GM19463 (cell line): ENCODE measurements around the gene ZSCAN30.

ENCODE experiments used
- ATAC-seq: cut with Tn5 transposase; IDR thresholded peaks from one replicate; pipeline ENCODE4 v1.9.1; 2021; ENCODE audit warnings: mild to moderate bottlenecking, moderate library complexity; ENCODE audit not compliant: unreplicated experiment

ZSCAN30 gene

DNA sequence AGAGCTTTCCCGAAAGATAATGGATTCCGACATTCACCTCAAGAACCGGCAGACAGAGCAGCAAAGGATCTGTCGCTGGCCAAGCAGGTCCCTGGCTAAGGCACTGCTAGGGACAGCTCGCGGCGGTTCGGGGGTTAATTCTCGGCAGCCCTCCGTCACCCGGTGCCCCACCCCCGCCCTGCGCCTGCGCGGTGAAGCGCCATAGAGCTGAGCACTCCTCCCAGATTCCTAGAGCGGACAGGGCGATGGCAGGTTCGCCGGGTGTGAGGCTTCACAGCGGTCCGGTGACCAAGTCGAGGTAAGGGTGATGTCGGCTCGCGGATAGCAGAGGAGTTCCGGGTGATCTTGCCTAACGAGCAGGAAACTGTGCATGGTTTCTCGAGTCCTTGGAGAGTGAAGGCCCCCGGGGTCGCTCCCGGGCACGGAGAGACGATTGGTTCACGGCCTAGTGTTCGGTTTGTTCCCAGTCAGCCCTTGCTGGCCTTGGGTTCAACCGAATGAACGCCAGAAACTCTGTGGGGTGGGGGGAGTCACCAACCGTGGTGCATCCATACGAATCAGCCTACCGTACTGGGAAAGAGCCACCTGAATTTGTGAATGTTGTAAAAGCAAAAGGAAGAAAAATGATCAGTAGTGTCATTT, at the start of gene ZSCAN30:
Gene ZSCAN30, minus strand, starts transcription at position 136 of the 642 bp plus-strand sequence. CDS start 25,877 bp downstream, outside the sequence.
- ATAC-seq = peak; percentile 94

DNA sequence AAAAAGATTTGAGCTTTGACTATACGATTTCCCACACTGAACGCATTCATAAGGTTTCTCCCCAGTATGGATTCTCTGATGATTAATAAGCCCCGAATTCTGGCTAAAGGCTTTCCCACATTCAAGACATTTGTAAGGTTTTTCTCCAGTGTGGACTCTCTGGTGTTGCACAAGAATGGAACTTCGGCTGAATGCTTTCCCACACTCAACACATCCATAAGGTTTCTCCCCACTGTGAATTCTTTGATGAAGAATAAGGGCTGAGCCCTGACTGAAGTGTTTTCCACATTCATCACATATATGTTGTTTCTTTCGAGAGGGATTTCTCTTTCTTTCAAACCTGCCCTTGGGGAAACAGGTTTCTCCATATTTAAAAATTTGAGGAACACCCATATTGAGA, 47.3 kb upstream of the ZSCAN30 start:
- ATAC-seq = no peak

DNA sequence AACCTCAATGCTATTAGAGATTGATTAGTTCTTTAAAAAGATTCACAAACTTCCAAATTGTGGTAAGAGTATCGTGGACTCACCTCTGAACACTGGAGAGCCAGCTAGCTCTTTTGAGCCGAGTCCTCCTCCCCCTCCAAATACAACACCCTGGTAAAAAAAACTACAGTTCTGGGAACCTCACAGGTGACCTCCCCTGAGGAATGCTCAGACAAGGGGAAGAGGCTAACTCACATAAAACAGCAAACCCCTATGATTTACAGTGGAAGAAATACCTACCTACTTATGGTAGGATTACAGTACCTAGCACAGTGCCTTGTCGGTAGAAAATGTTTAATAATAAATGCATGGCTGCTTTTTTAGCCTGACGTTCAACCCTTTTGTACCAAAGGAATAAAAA, 45.8 kb upstream of the ZSCAN30 start:
- ATAC-seq = no peak

DNA sequence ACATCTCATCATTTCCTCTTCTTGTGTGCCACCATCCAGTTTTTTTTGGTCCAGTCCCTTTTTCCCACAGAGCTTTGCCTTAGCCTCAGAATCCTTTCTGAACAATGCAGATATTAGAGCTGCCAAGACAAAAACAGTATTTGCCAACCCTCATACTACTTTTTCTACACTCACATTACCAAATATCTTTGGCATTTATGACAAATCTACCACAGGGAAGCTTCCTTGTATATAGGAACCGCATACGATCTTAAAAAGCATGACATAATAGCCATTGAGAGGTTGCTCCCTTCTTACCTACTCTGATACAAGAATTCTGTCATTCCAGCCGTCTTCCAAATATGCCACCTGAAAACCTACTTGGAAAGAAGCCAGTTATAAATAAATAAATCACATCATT, 44.8 kb upstream of the ZSCAN30 start:
- ATAC-seq = no peak

DNA sequence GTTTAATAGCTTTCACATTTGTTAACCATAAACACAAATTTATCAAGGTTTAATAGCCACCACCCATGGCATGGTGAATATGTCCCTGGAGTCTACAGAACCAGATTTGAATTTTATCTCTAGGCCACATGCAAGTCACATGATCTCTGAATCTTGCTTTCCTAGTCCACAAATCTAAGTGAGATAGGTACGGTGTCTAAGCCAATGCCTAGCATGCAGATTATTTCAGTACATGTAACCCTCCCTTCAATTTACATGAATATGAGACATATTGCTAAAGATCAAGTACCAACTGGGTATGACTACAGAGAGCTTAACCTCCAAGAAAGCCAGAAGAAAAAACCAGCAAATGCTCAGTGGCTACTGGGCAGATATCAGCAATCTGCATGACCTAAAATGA, 44.2 kb upstream of the ZSCAN30 start:
- no peak for ATAC-seq

DNA sequence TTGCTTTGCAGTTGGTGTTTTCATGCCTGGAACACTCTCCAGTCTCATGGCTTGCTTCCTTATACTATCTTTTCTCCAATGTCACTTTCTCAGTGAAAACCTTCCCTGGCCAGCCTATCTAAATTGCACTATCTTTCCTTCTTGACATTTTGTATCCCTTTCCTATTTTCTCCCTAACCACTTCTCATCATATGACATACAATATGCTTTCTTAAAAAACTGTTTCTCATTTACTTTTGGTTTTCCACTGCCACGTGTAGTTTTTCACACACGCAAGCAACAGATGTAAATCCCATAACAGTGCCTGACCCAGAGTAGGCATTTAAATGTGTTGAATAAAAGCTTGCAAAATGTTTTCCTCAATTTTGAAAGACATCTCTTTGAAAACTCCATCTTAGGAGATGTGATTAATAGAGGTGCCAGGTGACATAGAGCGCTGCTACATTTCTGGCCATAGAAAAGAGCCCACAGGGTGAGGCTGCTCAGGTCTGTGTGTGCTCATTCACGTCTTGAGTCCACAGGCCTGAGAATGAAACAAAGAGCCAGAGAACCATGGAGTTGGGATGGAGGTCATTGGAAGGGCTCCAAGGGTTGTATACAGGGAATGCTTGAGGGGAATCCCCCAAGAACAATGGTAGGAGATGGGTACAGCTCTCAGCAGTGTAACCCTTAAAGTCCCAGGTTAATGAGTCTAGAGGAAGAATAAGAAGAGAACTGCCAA, 41.5 kb upstream of the ZSCAN30 start:
- no peak for ATAC-seq

DNA sequence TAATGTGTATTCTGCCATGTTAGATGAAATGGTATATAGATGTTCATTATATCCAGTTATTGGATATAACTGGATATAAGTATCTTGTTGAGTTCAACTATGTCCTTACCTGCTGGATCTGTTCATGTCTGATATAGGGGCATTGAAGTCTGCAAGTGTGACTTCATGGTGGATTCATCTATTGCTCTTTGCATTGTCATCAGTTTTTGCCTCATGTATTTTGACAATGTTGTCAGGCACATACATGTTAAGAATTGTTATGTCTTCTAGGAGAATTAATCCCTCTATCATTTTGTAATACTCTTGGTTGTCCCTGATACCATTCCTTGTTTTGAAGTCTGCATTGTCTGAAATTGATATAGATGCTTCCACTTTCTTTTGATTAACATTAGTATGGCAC, 38.8 kb upstream of the ZSCAN30 start:
- ATAC-seq = no peak

DNA sequence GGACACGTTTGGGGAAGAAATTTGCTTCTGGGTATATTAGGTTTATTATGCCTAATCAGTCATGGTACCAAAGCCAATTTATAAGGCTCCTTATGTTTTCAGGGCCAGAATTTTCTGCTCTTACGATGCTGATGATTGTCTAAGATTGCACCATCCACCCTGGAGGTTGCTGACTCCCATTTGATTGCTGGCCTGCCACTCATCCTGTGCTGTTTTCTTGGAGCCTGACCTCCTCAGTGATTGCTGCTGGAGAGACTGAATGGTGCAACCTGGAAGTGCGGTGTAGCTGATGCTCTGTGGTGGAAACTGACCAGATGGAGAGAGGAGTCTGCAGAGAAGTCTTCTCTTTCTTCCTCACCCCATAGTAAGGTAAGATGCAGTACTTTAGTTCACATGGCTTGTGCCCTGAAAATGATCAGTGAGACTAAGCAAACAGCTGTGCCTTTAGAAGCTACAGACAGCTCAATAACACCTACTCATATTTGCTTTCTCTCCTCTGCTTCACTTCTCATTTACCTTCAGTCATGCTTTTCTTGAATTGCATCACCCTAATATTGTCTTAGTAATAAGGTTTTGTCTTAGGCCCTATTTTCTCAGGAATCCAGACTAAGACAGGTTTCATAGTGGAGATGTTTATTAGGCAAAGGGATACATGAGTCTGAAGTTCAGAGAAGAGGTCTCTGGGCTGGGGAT, 36.8 kb upstream of the ZSCAN30 start:
- ATAC-seq = no peak

DNA sequence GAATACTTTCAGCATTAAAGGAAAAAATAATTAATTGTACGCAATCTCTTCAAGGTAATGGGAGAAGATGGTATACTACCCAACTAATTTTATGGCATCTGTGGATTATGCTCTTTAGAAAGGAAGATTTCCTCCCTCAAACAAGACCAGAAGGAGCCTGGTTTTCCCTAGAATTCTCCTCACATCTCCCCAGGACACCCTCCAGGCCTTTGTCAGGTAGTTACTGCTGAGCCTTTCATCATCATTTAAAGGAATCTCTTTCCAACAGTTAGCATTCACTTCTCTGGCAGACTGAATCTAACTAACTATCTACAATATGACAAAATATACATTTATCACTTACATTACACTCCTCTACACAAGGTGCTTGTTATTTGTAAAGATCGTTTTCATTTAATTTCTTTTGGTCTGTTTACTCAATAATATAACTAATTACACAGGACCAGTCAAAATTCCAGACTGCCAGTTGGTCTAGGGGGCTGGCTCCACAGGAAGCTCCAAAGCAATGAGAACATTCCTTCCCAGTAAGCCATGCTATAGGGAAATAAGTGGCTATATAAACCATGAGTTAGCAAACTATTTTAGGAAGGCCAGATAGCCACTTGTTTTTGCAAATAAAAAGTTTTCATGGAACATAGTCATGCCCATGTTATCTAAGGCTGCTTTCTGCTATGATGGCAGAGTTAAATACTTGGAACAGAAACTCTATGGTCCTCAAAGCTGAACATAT, 35.1 kb upstream of the ZSCAN30 start:
- no peak for ATAC-seq

DNA sequence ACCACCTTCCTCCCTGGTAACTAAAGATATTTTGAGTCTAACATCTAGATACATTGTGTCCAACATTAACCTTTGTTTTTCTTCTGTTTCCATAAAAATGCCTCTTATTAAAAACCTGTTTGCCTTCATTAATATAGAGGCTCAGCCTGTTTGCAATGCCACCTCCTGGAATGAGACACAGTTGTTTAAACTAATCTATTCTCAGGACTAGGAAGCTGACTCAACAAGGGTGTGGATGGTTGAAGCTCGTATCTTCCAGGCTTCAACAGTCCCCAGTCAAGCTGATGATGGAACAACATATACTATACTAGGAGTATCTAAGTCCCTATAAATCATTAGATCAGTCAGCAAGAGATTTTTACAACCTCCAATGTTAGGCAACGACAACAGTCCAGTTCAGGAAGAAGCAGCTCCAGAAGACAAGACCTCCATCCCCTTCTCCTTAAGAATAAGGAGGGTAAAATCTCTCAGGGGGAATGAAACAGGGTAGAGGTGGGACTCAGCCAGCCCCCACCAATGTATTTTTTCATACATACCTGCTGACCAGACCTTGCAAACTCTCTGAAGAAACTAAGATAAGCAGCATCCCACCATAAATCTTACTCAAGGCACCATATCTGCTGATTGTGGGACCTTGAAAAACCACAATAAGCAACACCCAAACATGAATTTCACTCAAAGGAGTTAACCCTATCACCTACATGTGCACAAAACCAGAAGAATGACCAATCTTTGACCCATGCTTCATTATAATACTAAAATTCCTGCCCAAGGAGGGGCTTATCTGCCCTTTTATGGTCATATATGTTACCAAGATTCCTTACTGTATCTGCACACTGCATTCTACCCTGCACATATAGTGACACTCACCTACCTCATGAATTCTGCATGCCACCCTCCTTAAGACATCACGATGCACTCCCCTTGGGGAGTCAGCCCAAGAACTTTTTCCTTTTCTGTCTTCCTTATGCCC, 32.7 kb upstream of the ZSCAN30 start:
- no peak for ATAC-seq

DNA sequence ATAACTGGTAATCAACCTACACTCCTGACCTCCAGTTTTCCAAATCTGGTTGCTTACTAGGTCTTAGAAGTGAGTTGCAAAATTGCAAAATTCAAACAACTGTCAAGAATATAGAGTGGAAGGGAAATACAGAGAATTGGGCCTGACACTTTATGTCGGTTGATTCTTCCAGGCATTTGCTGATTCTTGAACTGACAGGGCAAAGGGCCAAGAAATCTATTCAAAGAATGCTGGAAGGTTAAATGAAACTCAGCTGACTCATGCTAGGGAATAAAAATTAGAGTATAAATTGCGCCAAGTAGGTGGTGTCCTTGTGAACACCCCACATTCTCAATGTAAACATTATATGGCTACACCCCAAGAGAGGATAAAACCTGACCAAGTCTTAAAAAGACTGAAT, 21.5 kb upstream of the ZSCAN30 start:
- ATAC-seq = no peak

DNA sequence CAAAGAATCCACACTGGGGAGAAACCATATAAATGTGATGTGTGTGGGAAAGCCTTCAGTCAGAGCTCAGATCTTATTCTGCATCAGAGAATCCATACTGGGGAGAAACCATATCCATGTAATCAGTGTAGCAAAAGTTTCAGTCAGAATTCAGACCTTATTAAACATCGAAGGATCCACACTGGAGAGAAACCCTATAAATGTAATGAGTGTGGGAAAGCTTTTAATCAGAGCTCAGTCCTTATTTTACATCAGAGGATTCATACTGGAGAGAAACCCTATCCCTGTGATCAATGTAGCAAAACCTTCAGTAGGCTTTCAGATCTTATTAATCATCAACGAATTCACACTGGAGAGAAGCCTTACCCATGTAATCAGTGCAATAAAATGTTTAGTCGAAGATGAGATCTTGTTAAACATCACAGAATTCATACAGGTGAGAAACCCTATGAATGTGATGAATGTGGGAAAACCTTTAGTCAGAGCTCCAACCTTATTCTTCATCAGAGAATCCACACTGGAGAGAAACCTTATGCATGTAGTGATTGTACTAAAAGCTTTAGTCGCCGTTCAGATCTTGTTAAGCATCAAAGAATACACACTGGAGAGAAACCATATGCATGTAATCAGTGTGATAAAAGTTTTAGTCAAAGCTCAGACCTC, 16.7 kb upstream of the ZSCAN30 start:
- ATAC-seq = no peak

DNA sequence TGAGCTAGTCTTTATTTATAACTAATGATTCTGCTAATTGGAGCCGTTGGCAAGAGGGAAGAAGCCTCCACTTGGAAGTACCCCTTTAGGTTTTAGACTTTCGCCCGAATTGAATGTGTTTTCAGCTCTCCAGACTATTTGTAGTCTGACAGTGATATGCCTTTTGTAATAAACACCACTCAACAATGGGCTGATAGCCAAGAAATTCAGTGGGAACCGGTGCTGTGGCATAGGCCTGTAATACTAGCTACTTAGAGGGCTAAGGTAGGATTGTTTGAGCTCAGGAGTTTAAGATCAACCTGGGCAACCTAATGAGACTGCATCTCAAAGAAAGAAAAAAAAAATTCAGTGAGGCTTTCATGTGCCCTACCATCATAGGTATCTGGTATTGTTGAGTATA, 13.6 kb upstream of the ZSCAN30 start:
- ATAC-seq = no peak

DNA sequence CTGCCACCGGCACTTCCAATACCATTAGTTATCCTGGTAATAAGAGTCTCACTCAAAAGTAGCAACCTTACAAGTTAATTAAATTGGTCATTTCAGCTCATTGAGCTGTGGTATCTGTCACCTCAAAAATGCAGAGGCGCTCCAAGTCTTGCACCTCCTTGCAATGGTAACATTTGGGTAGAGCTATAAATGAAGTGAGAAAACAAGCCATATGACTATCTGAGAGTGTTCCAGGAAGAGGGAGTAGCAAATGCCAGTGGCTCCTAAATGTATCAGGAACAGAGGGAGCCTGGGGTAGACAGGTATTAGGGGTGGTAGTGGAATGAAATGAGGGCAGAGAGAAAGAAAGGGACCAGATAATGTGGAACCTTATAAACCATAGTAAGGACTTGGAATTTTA, 6.0 kb upstream of the ZSCAN30 start:
- ATAC-seq = no peak

DNA sequence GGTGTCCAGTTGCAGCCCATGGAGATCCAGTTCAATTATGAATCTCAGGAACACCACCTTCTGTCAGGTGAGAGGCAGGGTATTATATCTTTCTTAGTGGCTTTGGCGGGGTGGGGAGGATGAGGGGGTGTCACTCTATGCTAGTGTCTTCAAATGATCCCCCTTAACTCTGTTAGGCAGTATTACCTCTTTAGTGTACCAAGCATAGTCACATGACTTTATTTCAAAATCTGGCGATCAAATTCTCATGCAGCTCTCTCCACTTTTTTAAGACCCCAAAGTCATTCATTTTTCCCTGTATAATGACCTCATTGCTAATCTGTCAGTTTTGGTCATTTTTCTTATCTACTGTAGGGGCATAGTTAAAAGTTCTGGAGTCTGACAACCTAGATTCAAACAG, 1.1 kb upstream of the ZSCAN30 start:
- no peak for ATAC-seq

DNA sequence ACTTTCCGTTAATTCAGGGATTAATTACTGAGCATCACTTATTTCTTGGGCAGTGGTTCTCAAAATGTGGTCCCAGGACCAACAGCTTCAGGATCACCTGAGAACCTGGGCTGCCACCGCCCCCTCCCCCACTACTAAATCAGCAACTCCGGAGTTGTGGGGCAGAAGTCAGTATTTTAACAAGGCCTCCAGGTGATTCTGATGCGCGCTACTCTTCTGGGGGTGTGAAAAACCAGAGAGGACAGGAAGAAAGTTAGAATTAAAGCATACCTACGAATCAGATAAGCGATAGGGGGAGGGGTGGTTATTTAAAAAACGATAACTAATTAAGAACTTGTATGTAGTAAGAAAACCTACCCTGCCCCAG, 319 bp downstream of the ZSCAN30 start:
- ATAC-seq = peak; percentile 24

DNA sequence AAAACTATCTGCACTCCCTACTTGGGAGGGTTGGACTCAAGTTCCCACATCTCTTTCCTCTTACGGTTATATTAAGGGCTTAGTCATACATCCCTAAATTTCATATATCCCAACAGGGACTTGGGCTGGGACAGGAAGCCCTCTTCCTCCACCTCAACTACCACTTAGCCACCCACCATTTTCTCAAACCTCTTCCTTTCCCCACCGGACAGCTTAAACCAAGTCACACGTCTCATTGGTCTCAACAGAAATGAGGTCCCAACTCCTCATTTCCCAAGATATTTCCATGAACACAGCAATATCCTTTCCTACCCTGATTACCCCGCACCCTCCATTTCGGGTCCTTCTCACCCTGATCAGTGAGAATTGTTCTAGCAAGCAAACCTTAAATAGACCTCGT, 736 bp downstream of the ZSCAN30 start:
- no peak for ATAC-seq

DNA sequence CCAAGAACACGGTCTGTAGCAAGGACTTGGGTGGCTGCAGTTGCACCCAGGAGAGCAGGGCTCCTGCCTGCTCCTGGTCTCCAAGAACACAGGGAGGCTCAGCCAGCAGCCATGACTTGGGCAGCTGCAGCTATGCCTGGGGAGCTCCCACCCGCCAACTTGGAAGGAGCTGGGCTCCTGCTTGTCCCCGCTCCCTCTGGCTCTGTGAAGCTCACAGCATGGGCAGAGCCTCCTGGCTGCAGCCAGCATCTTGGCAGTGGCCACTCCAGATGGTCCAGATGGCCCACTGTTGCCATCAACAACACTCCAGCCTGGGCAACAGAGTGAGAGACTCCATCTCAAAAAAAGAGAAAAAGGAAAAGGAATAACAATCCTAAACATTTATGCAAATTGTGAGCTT, 5.2 kb downstream of the ZSCAN30 start:
- no peak for ATAC-seq

DNA sequence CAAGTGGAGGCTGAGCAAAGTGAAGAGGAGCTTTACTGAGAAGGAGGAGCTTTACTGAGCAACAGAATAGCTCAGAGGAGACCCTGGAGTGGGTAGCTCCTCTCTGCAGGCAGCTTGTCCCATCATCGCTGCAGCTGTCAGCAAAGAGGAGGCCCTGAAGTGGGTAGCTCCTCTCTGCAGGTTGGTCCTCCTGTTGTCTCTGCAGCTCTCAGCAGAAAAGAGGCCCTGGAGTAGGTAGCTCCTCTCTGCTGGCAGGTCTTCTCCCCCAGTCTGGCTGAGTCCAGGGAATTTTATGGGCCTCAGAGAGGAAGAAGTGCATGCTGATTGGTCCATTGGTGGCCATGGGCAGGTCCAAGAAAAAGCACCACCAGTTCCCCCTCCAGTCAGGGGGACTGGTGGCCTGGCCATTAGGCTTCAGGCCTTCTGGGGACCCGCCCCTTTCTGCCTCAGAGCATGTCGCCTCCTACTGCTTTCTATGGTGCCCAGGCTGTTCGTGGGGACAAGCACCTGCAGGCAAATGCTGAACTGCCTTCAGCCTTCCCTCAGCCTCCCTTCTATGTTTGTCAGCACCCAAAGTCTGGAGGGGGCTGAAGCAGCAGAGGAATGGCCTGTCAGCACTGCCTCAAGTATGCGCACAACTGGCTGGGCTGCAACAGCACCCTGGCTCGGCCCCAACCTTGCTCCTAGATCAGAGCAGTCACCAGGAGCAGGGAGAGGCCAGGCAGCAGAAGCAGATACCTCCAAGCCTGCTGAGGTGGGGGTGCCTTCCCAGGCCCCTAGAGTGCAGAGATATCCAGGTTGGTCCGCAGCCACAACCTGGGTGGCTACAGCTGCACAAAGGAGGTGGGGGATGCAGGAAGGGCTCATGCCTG, 5.9 kb downstream of the ZSCAN30 start:
- ATAC-seq = no peak
